GM19463 (cell line): ENCODE results near the gene STAT3.
"Not testable (repeated sequence)": the region's sequence is repeated elsewhere in the genome, so short reads cannot be mapped to it uniquely, and the experiment has no call there.

Experiments used
- ATAC-seq: cut with Tn5 transposase; IDR thresholded peaks from one replicate; pipeline ENCODE4 v1.9.1; 2021; ENCODE audit warnings: mild to moderate bottlenecking, moderate library complexity; ENCODE audit not compliant: unreplicated experiment

Gene STAT3

GRCh38 chr17:42386777-42387657 lies 1.2 kb downstream of the STAT3 start:
- ATAC-seq, result no peak

- no peak for ATAC-seq
These were observed 6.3 kb downstream of the STAT3 start for GRCh38 chr17:42381898-42382297.

- no peak for ATAC-seq
These were observed 7.3 kb downstream of the STAT3 start for GRCh38 chr17:42380935-42381334.

GRCh38 chr17:42378959-42379594 lies 9.2 kb downstream of the STAT3 start:
- ATAC-seq, result no peak

GRCh38 chr17:42378359-42378958 lies 9.8 kb downstream of the STAT3 start:
- ATAC-seq, result no peak

- no peak for ATAC-seq
These were observed 14.3 kb downstream of the STAT3 start for GRCh38 chr17:42373896-42374295.

GRCh38 chr17:42372142-42372541 lies 16.1 kb downstream of the STAT3 start:
- no peak for ATAC-seq

- not testable (repeated sequence) for ATAC-seq
These were observed 19.3 kb downstream of the STAT3 start for GRCh38 chr17:42368797-42369561.

- ATAC-seq, result not testable (repeated sequence)
These were observed 19.9 kb downstream of the STAT3 start for GRCh38 chr17:42368310-42368709.

GRCh38 chr17:42366176-42367023 lies 21.8 kb downstream of the STAT3 start:
- ATAC-seq, result not testable (repeated sequence)

GRCh38 chr17:42365136-42365535 lies 23.1 kb downstream of the STAT3 start:
- ATAC-seq, result no peak

GRCh38 chr17:42363767-42364585 lies 24.3 kb downstream of the STAT3 start:
- ATAC-seq, result no peak

- no peak for ATAC-seq
These were observed 25.0 kb downstream of the STAT3 start for GRCh38 chr17:42363231-42363630.

- no peak for ATAC-seq
These were observed 25.8 kb downstream of the STAT3 start for GRCh38 chr17:42362245-42362961.

GRCh38 chr17:42361781-42362186 lies 26.5 kb downstream of the STAT3 start:
- ATAC-seq, result no peak

- ATAC-seq, result not testable (repeated sequence)
These were observed 27.9 kb downstream of the STAT3 start for GRCh38 chr17:42360388-42360787.

GRCh38 chr17:42359133-42359532 lies 29.1 kb downstream of the STAT3 start:
- ATAC-seq, result no peak

- no peak for ATAC-seq
These were observed 29.8 kb downstream of the STAT3 start for GRCh38 chr17:42358434-42358833.
